OCI-LY7 (cell line): Measurements from ENCODE around the gene FAM114A1.

ENCODE experiments used
- CTCF ChIP-seq: fragments of 200-600 bp; sonication (generic); conservative IDR thresholded peaks from 2 replicates; pipeline ENCODE4 v1.5.1; 2014; ENCODE audit warnings: mild to moderate bottlenecking, antibody characterized with exemption, low read length, moderate library complexity, mixed read lengths
- EZH2phosphoT487 ChIP-seq: fragments of 200-600 bp; sonication (generic); IDR thresholded peaks from 2 replicates; pipeline ENCODE4 v1.6.1; 2018; ENCODE audit warnings: low read depth, borderline replicate concordance, mild to moderate bottlenecking, mixed run types, antibody characterized with exemption, low read length, moderate library complexity, mixed read lengths

GRCh38 chr4:38902695-38903094 is 35.1 kb downstream of the FAM114A1 start:
- TF ChIP-seq CTCF, result peak; percentile 85
- no peak for TF ChIP-seq EZH2phosphoT487
